Transverse colon (tissue), 4 donors: ENCODE measurements around the gene FAM187B.

Experiments
- CTCF ChIP-seq, 5 experiments: fragments of 200-600 bp in 3 of 5; fragments of 450-650 bp in 2 of 5; sonication (generic) in 3 of 5; IDR thresholded peaks; 1 replicate in 2 of 5; 2 replicates in 3 of 5; pipeline ENCODE4 v1.5.1; 2016 to 2017; ENCODE audit warnings: antibody characterized with exemption in 5 of 5, inconsistent platforms in 3 of 5, mild to moderate bottlenecking in 2 of 5, moderate library complexity in 1 of 5
- EP300 ChIP-seq: sonication (generic); formaldehyde crosslinking; IDR thresholded peaks from one replicate; pipeline ENCODE4 v1.6.1; 2017; ENCODE audit warnings: antibody characterized with exemption, low read depth
- POLR2A ChIP-seq: fragments of 450-650 bp; IDR thresholded peaks from one replicate; pipeline ENCODE4 v1.6.1; 2016; ENCODE audit warnings: antibody characterized with exemption, mild to moderate bottlenecking, moderate library complexity
- POLR2AphosphoS5 ChIP-seq, 3 donors: sonication (generic); formaldehyde crosslinking; IDR thresholded peaks; one replicate each; pipeline ENCODE4 v1.6.1; 2016; ENCODE audit warnings: antibody characterized with exemption in 3 of 3

- TF ChIP-seq POLR2A: no peak
- no peak for TF ChIP-seq CTCF (IDR thresholded peaks at IDR 0.05)
- TF ChIP-seq POLR2AphosphoS5 (IDR thresholded peaks at IDR 0.05): peak in 1 of 3 donors; percentile 29
- no peak for TF ChIP-seq EP300
Measured at GRCh38 chr19:35206379-35206778, 22.2 kb downstream of the FAM187B start.
